Mesothelial cell of epicardium (in vitro differentiated cells): ENCODE measurements around the gene STAC2. TPM values are rescaled to one million over a fixed set of nuclear protein-coding genes. Genes with fewer than 3 reads are reported as not detected.

Experiments
- DNase-seq, 2 experiments: peaks; one replicate each; pipeline ENCODE4 v3.0.0; 2021; ENCODE audit warnings: low spot score in 2 of 2; ENCODE audit not compliant: unreplicated experiment in 2 of 2
- H3K27ac Mint-ChIP-seq: 2 replicates; pipeline ENCODE4 v1.8.0; 2021; ENCODE audit warnings: mixed read lengths
- H3K27me3 Mint-ChIP-seq: 2 replicates; pipeline ENCODE4 v1.8.0; 2021; ENCODE audit warnings: low read depth, mixed read lengths
- H3K36me3 Mint-ChIP-seq: 2 replicates; pipeline ENCODE4 v1.8.0; 2021; ENCODE audit warnings: mixed read lengths
- H3K4me1 Mint-ChIP-seq: 2 replicates; pipeline ENCODE4 v1.8.0; 2021; ENCODE audit warnings: mixed read lengths
- H3K4me3 Mint-ChIP-seq: 2 replicates; pipeline ENCODE4 v1.8.0; 2021; ENCODE audit warnings: mild to moderate bottlenecking, moderate library complexity, mixed read lengths
- H3K9me3 Mint-ChIP-seq: 2 replicates; pipeline ENCODE4 v1.8.0; 2021; ENCODE audit warnings: mixed read lengths
- total RNA-seq: library from RNA; stranded (reverse); gene quantifications from 3 replicates; pipeline ENCODE4 v1.2.1, GENCODE V29; 2021
- TF ChIP-seq, protein P1 (sequence below): fragments of 200-600 bp; sonication (generic); IDR thresholded peaks from one replicate; pipeline ENCODE4 v1.5.0; 2021; ENCODE audit warnings: antibody characterized with exemption; ENCODE audit not compliant: unreplicated experiment

STAC2 gene
- total RNA-seq, 1 donor from 2014 or later: 0.63 TPM

DNA sequence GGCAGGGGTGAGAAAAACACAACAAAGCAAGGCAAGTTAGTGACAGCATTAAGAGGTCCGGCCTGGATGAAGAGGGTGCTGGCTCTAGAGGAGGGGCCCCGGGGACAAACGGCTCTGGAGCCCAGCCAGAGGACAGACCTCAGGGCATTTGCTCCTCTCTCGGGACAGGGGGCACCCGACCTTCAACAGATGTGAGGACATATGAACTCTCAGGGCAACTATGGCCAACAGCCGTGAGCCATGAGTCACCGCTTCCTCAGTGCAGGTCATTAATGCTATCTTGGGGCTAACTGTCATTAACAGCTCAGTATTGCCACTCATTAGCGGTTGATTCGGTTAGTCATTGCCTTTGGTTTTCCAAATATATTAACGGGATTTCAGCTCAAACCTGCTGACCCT is 50.1 kb downstream of the STAC2 start:
- no peak overlapping the region for H3K4me3 Mint-ChIP-seq
- no peaks in the 10 kb centered on the region for H3K4me1 Mint-ChIP-seq
- H3K9me3 Mint-ChIP-seq: no peaks in the 10 kb centered on the region
- TF ChIP-seq, protein P1, sequence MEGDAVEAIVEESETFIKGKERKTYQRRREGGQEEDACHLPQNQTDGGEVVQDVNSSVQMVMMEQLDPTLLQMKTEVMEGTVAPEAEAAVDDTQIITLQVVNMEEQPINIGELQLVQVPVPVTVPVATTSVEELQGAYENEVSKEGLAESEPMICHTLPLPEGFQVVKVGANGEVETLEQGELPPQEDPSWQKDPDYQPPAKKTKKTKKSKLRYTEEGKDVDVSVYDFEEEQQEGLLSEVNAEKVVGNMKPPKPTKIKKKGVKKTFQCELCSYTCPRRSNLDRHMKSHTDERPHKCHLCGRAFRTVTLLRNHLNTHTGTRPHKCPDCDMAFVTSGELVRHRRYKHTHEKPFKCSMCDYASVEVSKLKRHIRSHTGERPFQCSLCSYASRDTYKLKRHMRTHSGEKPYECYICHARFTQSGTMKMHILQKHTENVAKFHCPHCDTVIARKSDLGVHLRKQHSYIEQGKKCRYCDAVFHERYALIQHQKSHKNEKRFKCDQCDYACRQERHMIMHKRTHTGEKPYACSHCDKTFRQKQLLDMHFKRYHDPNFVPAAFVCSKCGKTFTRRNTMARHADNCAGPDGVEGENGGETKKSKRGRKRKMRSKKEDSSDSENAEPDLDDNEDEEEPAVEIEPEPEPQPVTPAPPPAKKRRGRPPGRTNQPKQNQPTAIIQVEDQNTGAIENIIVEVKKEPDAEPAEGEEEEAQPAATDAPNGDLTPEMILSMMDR: no peak
- peaks cover 17% of the 10 kb centered on the region for H3K36me3 Mint-ChIP-seq
- no peak overlapping the region for H3K27ac Mint-ChIP-seq
- no peaks in the 10 kb centered on the region for H3K27me3 Mint-ChIP-seq
- DNase-seq: no peak

DNA sequence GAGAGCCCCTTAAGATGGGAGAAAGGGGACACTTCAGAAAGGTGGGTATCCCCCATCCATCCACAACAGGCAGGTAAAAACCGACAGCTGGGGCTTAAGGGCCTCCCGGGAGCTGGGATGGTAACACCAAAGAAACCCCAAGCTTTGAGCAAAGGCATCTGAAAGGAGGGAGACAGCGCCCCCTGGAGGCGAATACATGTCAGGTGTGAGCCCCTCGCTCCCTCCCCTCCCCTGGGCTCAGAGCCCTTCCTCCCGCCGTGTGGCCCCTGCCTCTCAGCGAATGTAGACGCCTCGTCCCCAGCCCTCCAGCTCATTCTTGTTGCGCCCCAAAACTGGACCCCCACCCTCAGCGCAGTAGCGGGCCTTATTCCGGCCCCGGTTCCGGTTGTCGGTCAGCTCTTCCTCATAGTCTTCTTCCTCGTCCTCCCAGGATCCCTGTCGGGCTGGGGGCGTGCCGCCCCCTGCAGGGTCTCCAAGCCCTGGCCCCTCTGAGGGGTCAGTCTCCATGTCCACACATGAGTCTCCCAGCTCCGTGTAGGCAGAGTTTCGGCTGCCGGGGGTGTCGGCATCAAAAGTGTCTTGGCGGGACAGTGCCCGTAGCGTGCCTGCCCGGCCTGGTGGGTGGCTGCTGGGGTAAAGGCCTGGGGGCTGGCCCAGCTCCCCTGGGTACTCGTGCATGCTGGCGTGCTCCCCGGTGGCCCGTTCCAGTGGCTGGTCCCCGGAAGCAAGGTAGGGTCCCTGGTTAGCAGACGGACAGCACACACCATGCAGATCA is 50.6 kb downstream of the STAC2 start:
- Mint-ChIP-seq H3K4me3 (no peak overlapping the region), H3K36me3 (peaks cover 17% of the 10 kb centered on the region), H3K27me3 (no peaks in the 10 kb centered on the region), H3K27ac (no peak overlapping the region), H3K9me3 (no peaks in the 10 kb centered on the region), H3K4me1 (no peaks in the 10 kb centered on the region)
- peak; percentile 73 to 83 for DNase-seq
- TF ChIP-seq, protein P1: peak; percentile 95

DNA sequence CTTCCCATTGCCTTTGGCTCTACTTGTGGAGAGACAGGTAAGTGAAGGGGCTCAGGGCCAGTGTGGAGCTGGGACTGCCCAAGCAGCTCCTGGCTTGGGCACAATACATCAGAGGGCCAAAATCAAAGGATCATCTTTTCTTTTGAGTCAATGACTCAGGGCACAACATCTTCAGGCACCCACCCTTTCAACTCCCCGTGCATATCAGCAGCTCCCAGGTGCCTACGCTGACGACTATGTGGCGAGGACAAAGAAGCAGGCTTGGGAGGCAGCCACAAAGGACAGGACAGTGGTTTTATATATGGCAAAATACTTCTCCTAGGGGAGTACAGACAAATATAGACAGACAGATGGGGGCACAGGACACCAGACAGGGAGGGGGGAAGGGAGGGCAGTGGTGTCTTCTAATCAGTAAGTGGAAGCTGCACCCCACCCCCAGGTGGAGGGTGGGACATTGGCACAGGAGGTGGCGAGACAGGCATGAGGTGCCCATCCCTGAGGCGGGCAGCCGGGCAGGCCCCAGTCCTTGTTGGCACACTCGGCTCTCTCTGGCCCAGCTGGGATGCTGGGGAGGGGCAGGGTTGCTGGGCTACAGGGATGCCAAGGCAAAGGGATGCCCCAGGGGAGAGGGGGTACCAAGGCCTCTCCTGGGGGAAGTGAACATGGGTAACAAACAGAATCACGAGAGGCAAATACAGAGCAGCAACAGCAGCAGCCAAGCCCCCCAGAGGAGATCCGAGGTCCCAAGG is 52.0 kb downstream of the STAC2 start:
- DNase-seq: no peak
- H3K27me3 Mint-ChIP-seq: no peaks in the 10 kb centered on the region
- H3K4me3 Mint-ChIP-seq: no peak overlapping the region
- no peaks in the 10 kb centered on the region for H3K4me1 Mint-ChIP-seq
- no peak overlapping the region for H3K27ac Mint-ChIP-seq
- TF ChIP-seq, protein P1: no peak
- peaks cover 17% of the 10 kb centered on the region for H3K36me3 Mint-ChIP-seq
- no peaks in the 10 kb centered on the region for H3K9me3 Mint-ChIP-seq

DNA sequence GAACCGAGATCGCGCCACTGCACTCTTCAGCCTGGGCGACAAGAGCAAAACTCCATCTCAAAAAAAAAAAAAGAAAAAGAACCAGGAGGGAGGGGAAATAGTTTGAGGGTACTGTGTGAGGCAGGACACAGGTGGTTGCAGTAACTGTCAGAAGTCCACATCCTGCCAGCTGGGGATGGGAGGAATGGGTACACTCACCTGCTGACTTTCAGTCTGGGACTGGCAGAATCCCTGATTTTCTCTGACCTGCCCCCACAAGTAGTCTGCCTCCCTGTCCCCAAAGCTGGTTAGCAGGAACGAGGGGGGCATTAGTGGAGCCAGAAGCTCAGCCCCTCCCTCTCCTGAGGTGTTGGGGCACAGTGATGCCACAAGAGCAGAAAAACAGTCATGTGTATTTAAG is 52.7 kb downstream of the STAC2 start:
- no peak for DNase-seq
- H3K9me3 Mint-ChIP-seq: no peaks in the 10 kb centered on the region
- H3K4me1 Mint-ChIP-seq: no peaks in the 10 kb centered on the region
- no peak overlapping the region for H3K27ac Mint-ChIP-seq
- no peak overlapping the region for H3K4me3 Mint-ChIP-seq
- TF ChIP-seq, protein P1: no peak
- H3K36me3 Mint-ChIP-seq: peaks cover 17% of the 10 kb centered on the region
- no peaks in the 10 kb centered on the region for H3K27me3 Mint-ChIP-seq

DNA sequence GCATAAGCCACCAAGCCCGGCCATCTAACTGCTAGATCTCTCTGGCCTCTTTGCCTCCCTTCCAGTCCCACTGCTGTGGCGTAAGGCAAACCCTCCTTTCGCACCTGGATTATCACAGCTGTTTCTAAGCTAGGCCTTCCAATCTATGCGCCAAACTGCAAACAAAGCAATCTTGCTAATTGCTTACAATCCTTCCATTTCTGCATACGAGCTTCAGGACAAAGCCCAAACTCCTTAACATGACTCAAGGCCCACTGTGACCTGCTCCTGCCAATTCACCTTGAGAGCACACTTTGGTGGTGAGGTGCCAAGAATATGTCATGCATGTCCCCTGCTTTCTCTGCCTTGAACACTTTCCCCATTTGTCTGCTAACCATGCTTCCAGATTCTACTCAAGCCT is 53.8 kb downstream of the STAC2 start:
- H3K36me3 Mint-ChIP-seq: peaks cover 6% of the 10 kb centered on the region
- H3K4me3 Mint-ChIP-seq: no peak overlapping the region
- no peaks in the 10 kb centered on the region for H3K9me3 Mint-ChIP-seq
- no peak overlapping the region for H3K27ac Mint-ChIP-seq
- TF ChIP-seq, protein P1: no peak
- DNase-seq: no peak
- H3K27me3 Mint-ChIP-seq: no peaks in the 10 kb centered on the region
- peaks cover 6% of the 10 kb centered on the region for H3K4me1 Mint-ChIP-seq
